GM12878 (cell line): Measurements from ENCODE around the gene MBD3L5. TPM values are rescaled to one million over a fixed set of nuclear protein-coding genes. Genes with fewer than 3 reads are reported as not detected.

ENCODE experiments used
- BHLHE40 ChIP-seq, 2 experiments: fragments of 450-650 bp in 1 of 2; IDR thresholded peaks; 2 replicates each; pipeline ENCODE4 v1.6.1; 2011 to 2017; ENCODE audit warnings: low read depth in 2 of 2, borderline replicate concordance in 1 of 2, improper control_type of control experiment in 1 of 2, low read length in 1 of 2, mild to moderate bottlenecking in 1 of 2
- CBX3 ChIP-seq: fragments of 200-600 bp; sonication (generic); IDR thresholded peaks from 2 replicates; pipeline ENCODE4 v1.6.1; 2016; ENCODE audit warnings: low read depth, borderline replicate concordance
- CEBPZ ChIP-seq: fragments of 150-350 bp; IDR thresholded peaks from 2 replicates; pipeline ENCODE4 v1.6.1; 2016; ENCODE audit warnings: low read depth, low read length
- CHD2 ChIP-seq: IDR thresholded peaks from 2 replicates; pipeline ENCODE4 v1.6.1; 2011; ENCODE audit warnings: low read depth, low read length, improper control_type of control experiment, borderline replicate concordance
- CHD4 ChIP-seq: fragments of 200-600 bp; sonication (generic); IDR thresholded peaks from 2 replicates; pipeline ENCODE4 v1.6.1; 2016; ENCODE audit warnings: mild to moderate bottlenecking
- E2F8 ChIP-seq: fragments of 450-650 bp; IDR thresholded peaks from 2 replicates; pipeline ENCODE4 v1.6.1; 2018; ENCODE audit warnings: mild to moderate bottlenecking, low read depth, moderate library complexity; ENCODE audit not compliant: partially characterized antibody
- EGR1 ChIP-seq, 2 experiments: IDR thresholded peaks; 1 replicate in 1 of 2; 2 replicates in 1 of 2; pipeline ENCODE4 v1.6.1; 2011 to 2012; ENCODE audit warnings: low read depth in 2 of 2, low read length in 2 of 2, borderline replicate concordance in 1 of 2, mild to moderate bottlenecking in 1 of 2, moderate library complexity in 1 of 2
- MLLT1 ChIP-seq: fragments of 450-650 bp; IDR thresholded peaks from 2 replicates; pipeline ENCODE4 v1.6.1; 2016; ENCODE audit warnings: mild to moderate bottlenecking
- NR2C1 ChIP-seq: fragments of 450-650 bp; IDR thresholded peaks from 2 replicates; pipeline ENCODE4 v1.6.1; 2017; ENCODE audit warnings: antibody characterized with exemption, mild to moderate bottlenecking, moderate library complexity
- NR2F1 ChIP-seq: fragments of 450-650 bp; conservative IDR thresholded peaks from 2 replicates; pipeline ENCODE4 v1.6.1; 2017; ENCODE audit warnings: mild to moderate bottlenecking
- RB1 ChIP-seq: fragments of 450-650 bp; formaldehyde crosslinking; IDR thresholded peaks from 2 replicates; pipeline ENCODE4 v1.6.1; 2017; ENCODE audit warnings: mild to moderate bottlenecking, borderline replicate concordance
- RFX5 ChIP-seq: IDR thresholded peaks from 2 replicates; pipeline ENCODE4 v1.6.1; 2011; ENCODE audit warnings: low read depth, low read length, improper control_type of control experiment
- SMC3 ChIP-seq: IDR thresholded peaks from 2 replicates; pipeline ENCODE4 v1.6.1; 2011; ENCODE audit warnings: low read length, improper control_type of control experiment, borderline replicate concordance
- SPI1 ChIP-seq: IDR thresholded peaks from 2 replicates; pipeline ENCODE4 v1.6.1; 2011; ENCODE audit warnings: low read depth, mild to moderate bottlenecking, low read length, moderate library complexity, borderline replicate concordance; ENCODE audit not compliant: insufficient read depth
- SREBF1 ChIP-seq: IDR thresholded peaks from 2 replicates; pipeline ENCODE4 v1.6.1; 2012; ENCODE audit warnings: mild to moderate bottlenecking, low read length
- STAT3 ChIP-seq: IDR thresholded peaks from 2 replicates; pipeline ENCODE4 v1.6.1; 2011; ENCODE audit warnings: low read depth, low read length, improper control_type of control experiment
- TARDBP ChIP-seq: IDR thresholded peaks from 2 replicates; pipeline ENCODE4 v1.6.1; 2016; ENCODE audit warnings: borderline replicate concordance
- YY1 ChIP-seq: IDR thresholded peaks from 2 replicates; pipeline ENCODE4 v1.6.1; 2011; ENCODE audit warnings: low read depth, mild to moderate bottlenecking, low read length
- ZBED1 ChIP-seq: IDR thresholded peaks from 2 replicates; pipeline ENCODE4 v1.6.1; 2016; ENCODE audit warnings: borderline replicate concordance
- ZBTB11 ChIP-seq: fragments of 450-650 bp; formaldehyde crosslinking; IDR thresholded peaks from 2 replicates; pipeline ENCODE4 v1.5.0; 2022; ENCODE audit warnings: mild to moderate bottlenecking, missing genetic modification characterization
- ZNF217 ChIP-seq: fragments of 450-650 bp; IDR thresholded peaks from 2 replicates; pipeline ENCODE4 v1.6.1; 2017; ENCODE audit warnings: antibody characterized with exemption, mild to moderate bottlenecking
- polyA plus RNA-seq, 11 experiments: library from polyadenylated mRNA; depleted of rRNA in 4 of 11; unstranded in 6 of 11; stranded (reverse) in 5 of 11; fragments of >200 nt; fragmentation: Nextera tagmentation in 4 of 11; fragmentation: Illumina TruSeq in 1 of 11; extraction: Ambion mirVana in 4 of 11; extraction: Trizol in 1 of 11; gene quantifications; 1 replicate in 1 of 11; 2 replicates in 10 of 11; pipeline versions ENCODE4 v1.2.1 to v1.2.3, GENCODE V29; 2011 to 2016; ENCODE audit warnings: inconsistent platforms in 2 of 11, missing spikeins in 2 of 11, low read depth in 1 of 11
- total RNA-seq, 4 experiments: library from RNA; depleted of rRNA in 3 of 4; stranded (reverse); fragments of >200 nt in 3 of 4; fragmentation: Illumina TruSeq in 1 of 4; extraction: Trizol in 1 of 4; gene quantifications; 2 replicates each; pipeline versions ENCODE4 v1.2.1 to v1.2.3, GENCODE V29; 2013 to 2021

Gene MBD3L5
- total and polyA plus RNA-seq, 10 of the 15 experiments (the other 5 are each of a cell fraction or from before 2014, with no cell fraction given), result not detected

- TF ChIP-seq ZBTB11 (CRISPR knock-in tag) (no peak), EGR1 (IDR thresholded peaks at IDR 0.05; ENCODE audit: borderline replicate concordance in 1 of 2, low read depth in 2 of 2, low read length in 2 of 2) (no peak), ZNF217 (no peak), SREBF1 (no peak), TARDBP (no peak), CHD4 (no peak), STAT3 (no peak), RB1 (no peak), E2F8 (no peak), RFX5 (no peak), NR2C1 (no peak), CBX3 (no peak), YY1 (no peak), MLLT1 (0 out of 2 replicates have a peak, but pooled peaks have one; percentile 47), ZBED1 (no peak), CEBPZ (no peak), NR2F1 (peak; percentile 43), BHLHE40 (IDR thresholded peaks at IDR 0.05; ENCODE audit: borderline replicate concordance in 1 of 2, low read depth in 2 of 2, low read length in 1 of 2) (peak; percentile 30 to 37; a peak in 1 of 4 replicates), CHD2 (no peak), SPI1 (peak; percentile 87), SMC3 (no peak)
Measured at GRCh38 chr19:7013678-7014077, 16.7 kb upstream of the MBD3L5 start (continued).
